Endometrial microvascular endothelial cells (primary cell): ENCODE measurements around the gene PROSER1. TPM values are rescaled to one million over a fixed set of nuclear protein-coding genes. Genes with fewer than 3 reads are reported as not detected.
"Not testable (repeated sequence)": the region's sequence is repeated elsewhere in the genome, so short reads cannot be mapped to it uniquely, and the experiment has no call there.

Experiments used
- in situ Hi-C: cut with HindIII; loops from 2 replicates; pipeline ENCODE4 v1.10.0; 2017; ENCODE audit warnings: low sequenced_read_pairs, low pct_unique_long_range_greater_than_20kb; ENCODE audit errors: inconsistent ontology term
- total RNA-seq: library from RNA; depleted of rRNA; stranded (reverse); fragments of >200 nt; gene quantifications from one replicate; pipeline ENCODE4 v1.2.3, GENCODE V29; 2015; ENCODE audit errors: inconsistent ontology term

Gene PROSER1
- total RNA-seq, 1 donor from 2014 or later = 15.2 TPM

GRCh38 chr13:39035204-39035603 is 2.7 kb downstream of the PROSER1 start:
- in situ Hi-C loops = no loop called here

GRCh38 chr13:39034085-39034484 is 3.8 kb downstream of the PROSER1 start:
- in situ Hi-C loops = no loop called here

DNA sequence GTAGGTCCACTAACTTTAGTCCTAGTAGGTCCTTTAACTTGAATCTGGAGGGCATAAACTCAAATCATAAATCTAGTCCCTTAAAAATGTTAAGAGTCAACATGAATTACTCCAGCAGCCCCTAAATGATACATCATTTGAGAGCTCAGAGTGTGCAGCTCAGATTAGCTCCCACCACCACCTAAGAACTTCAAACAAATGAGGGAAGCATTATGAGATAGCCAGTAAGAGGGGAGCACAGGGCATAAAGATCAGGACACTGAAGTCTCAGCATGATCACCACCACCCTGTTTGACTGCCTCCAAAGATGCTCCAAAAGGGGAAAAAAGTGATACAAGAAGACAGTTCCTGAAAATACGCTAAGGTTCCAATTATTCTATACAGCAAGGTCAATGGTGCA is 5.7 kb downstream of the PROSER1 start:
- in situ Hi-C loops = no loop called here

- in situ Hi-C loops = no loop called here
These were observed 12.5 kb downstream of the PROSER1 start for GRCh38 chr13:39025433-39025839.

DNA sequence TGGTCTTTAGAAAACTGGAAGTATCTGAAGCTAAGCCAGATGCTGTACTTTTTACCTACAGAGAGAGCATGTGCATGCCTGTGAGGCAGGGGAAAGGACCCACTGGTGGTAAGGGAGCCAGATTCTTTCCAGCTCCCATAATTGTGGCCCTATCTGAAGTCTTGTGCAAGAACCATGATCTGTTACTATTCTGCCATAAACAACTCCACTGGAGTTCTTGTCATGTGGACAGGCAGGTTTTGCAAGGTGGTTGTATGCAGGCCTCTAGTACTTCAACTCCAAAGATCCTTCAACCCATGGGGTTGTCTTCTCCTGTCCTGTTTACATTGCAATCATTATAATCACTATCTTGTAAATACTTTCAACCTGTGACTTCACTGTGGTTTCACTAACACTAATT is 14.1 kb downstream of the PROSER1 start:
- in situ Hi-C loops = no loop called here

GRCh38 chr13:39023316-39023715 is 14.6 kb downstream of the PROSER1 start:
- in situ Hi-C loops = no loop called here

- in situ Hi-C loops = no loop called here
These were observed 16.9 kb downstream of the PROSER1 start for GRCh38 chr13:39020853-39021462.

DNA sequence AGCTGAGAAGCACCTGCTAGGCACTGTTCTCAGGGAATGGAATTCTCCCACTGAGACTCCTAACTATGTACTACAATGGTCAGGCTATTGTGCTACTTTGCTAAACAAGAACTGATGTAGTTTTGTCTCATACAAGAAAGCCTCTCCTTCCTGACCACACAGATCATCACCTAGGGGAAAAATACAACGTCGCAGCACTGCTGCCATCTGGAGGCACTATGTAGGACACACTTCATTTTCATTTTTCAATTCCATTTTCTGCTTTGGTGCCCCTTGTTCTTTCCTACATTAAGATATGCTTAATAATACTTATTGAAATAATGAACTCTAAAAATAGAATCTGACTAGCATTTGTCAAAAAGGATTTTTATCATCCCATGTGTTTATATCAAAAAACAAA is 21.1 kb downstream of the PROSER1 start:
- in situ Hi-C loops = no loop called here

DNA sequence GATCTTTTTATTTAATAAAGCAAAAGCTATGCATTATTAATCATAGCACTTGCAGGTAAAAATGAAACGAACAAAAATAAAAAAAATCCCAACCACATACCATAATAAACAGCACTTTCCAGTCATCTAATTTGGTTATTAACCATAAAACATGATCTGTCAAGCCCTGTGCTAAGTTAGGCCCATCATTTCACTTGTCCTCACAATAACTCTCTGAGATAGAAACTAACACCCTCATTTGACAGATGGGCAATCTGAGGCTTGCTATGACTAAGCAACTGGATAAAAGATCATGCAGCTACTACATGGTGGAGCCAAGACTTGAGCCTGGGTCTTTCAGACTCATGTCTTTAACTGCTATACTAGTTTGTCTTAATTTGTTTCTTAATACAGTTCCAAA is 21.8 kb downstream of the PROSER1 start:
- in situ Hi-C loops = no loop called here

DNA sequence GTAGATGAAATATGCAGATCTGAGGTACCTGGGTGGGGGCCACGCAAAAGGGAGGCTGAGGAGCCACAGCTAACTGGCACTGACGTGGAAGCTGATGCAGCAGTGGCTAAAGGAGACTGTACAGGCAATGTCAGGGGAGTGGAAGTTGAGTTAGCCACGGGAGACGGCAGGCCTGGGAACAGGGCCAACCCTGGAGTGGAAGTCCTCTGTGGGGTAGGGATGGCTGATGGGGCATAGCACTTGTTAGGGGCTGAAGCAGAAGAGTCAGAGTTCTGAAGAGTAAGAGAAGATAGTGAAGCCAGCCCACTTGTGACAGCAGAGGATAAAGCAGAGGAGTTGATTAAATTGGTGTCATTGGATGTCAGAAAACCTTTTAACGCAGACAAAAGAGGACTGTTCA is 24.4 kb downstream of the PROSER1 start:
- in situ Hi-C loops = no loop called here

DNA sequence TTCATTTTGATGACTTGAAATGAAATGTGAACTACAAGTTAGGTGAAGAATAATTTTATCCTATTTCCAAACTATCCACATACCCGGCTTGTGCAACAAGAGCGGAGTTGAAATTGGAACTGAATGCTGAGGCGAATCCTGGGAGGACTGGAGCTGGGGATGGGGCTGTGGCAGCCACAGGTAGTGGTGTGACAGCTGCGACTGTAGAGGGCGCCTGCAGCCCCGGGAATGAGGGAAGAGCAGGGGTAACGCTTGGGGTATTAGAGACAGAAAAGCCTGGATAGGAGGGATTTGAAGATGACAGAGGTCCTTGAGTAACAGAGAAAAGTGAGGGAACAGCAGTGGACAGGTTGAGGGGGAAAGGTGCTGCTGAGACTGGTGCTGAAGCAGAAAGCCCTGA is 25.3 kb downstream of the PROSER1 start:
- in situ Hi-C loops = no loop called here

DNA sequence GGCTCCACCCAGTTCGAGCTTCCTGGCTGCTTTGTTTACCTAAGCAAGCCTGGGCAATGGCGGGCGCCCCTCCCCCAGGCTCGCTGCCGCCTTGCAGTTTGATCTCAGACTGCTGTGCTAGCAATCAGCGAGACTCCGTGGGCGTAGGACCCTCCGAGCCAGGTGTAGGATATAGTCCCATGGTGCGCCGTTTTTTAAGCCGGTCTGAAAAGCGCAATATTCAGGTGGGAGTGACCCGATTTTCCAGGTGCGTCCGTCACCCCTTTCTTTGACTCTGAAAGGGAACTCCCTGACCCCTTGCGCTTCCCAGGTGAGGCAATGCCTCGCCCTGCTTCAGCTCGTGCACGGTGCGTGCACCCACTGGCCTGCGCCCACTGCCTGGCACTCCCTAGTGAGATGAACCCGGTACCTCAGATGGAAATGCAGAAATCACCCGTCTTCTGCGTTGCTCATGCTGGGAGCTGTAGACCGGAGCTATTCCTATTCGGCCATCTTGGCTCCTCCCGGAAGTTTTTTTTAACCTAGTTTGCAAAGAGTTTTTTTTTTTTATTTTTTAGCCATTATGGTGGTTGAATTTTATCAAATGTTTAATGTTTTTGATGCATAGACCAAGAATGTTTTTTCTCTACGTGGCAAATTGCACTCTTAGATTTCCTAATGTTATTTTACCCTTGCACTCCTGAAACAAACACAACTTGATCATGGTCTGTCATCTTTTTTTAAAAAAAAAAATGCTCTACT is 31.3 kb downstream of the PROSER1 start:
- in situ Hi-C loops = not testable (repeated sequence)

GRCh38 chr13:38998739-38999138 is 39.1 kb downstream of the PROSER1 start:
- in situ Hi-C loops = no loop called here

DNA sequence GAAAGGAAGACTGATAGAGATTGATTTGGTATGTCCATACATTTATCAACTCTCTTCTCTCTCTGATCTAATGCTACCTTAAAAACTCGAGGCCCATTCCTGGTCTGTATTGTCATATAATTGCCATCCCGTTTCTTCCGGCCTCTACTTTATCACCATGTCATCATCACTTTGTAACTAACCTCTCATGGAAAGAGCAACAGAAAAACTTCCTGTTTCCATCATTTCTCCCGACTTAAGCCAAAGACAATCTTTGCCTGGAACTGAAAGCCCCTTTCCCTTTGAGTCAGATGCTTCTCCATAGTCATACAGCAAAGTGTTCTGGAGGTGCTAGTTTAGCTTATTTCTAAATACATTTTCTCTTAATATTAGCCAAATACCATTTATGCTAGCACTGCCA is 44.5 kb downstream of the PROSER1 start:
- in situ Hi-C loops = no loop called here

DNA sequence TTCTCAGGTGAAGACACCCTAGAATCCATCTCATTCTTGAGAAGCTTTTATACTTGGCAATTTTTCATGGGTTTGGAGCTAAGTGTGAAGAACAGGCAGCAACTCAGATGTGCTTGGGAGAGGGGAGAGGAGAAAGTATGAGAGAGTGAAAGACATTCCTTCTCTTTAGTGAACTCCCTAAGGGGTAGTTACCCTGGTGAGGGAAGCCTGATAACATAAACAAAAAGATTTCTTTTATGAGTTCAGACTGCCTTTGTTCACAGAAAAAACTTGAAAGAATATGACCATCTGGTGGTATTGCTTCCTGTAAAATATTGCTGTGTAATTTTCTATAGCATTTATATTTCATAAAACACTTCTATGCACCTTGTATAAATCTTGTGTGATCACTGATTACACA is 47.2 kb downstream of the PROSER1 start, which contains the start of gene STOML3:
TSS of gene STOML3 (minus strand) at position 139 of the 400 bp plus-strand sequence. CDS start at position 29, 110 bp downstream.
- in situ Hi-C loops = no loop called here

GRCh38 chr13:38981096-38981495 is 56.8 kb downstream of the PROSER1 start:
- in situ Hi-C loops = no loop called here

- in situ Hi-C loops = no loop called here
These were observed 57.2 kb downstream of the PROSER1 start for GRCh38 chr13:38980750-38981078.

GRCh38 chr13:38979891-38980749 is 57.8 kb downstream of the PROSER1 start:
- in situ Hi-C loops = no loop called here

DNA sequence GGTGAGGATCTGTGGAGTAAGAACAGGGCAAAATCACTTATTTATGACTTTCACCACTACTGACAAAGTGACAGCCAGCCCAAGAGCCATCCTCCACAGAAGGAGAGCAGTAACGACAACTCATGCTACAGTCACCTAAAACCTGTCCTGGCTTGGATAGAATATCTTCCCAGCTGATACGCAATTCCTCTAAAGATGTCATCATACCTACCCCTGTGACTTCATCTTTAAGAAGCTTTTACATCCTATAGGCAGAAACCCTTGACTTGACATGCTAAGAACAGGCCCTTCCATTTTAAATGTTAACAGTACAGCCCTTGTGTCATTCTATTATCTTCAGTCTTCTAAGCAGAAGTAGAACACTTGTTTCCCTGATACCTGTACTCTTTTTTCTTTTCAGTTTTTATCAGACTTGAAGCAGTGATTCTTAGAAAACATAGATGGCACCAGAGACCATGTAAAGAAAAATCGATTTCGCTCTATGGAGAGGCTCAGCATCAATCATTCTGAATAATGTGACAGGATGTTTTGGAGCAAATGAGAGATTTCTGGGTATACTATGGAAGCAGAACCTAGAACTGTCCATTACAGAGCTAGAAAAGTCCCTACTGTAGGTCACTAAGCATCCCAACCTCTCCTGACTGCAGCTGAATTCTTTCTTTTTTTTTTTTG is 67.4 kb downstream of the PROSER1 start:
- in situ Hi-C loops = no loop called here
